ENCODE measurements around the gene SLC9A7.
A peak's percentile ranks its signal among the peaks of the same experiment; 100 is the strongest.
"Not testable (repeated sequence)": the region's sequence is repeated elsewhere in the genome, so short reads cannot be mapped to it uniquely, and the experiment has no call there.

Gene SLC9A7

GRCh38 chrX:46750889-46751288 lies 8.0 kb downstream of the SLC9A7 start:
- no peak for FAIRE-seq
- DNase-seq (ENCODE audit: insufficient read length): no peak

DNA sequence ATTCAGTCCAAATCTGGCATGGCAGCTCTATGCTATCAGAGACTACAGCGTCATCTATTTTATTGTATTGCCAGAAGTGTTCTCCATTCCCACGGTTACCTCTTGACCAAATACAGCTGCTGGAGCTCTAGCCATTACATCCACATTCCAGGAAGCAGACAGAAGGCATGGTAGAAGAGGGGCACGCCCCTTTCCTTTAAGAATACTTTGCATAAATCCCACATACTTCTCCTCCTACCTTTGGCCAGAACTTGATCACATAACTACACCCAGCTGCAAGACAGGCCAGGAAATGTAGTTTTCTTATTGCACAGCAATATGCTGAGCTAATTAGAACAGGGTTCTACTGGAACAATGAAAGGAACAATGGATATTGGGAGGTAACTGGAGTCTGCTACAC lies 14.9 kb downstream of the SLC9A7 start:
- FAIRE-seq (peak; percentile 84), DNase-seq (ENCODE audit: insufficient read length) (no peak)
- no peak for TF ChIP-seq POLR2A (IDR thresholded peaks at IDR 0.05; ENCODE audit: low read depth, low read length)
- no peak for TF ChIP-seq POLR2AphosphoS5 (IDR thresholded peaks at IDR 0.05; ENCODE audit: low read depth, low read length)
- TF ChIP-seq TAF1 (IDR thresholded peaks at IDR 0.05; ENCODE audit: borderline replicate concordance, low read depth, low read length): no peak

More at GRCh38 chrX:46750889-46751288, 8.0 kb downstream of the SLC9A7 start:
- TF ChIP-seq POLR2A (IDR thresholded peaks at IDR 0.05; ENCODE audit: low read depth, low read length) (no peak), TAF1 (IDR thresholded peaks at IDR 0.05; ENCODE audit: borderline replicate concordance, low read depth, low read length) (no peak), POLR2AphosphoS5 (IDR thresholded peaks at IDR 0.05; ENCODE audit: low read depth, low read length) (no peak)

- TF ChIP-seq POLR2A (IDR thresholded peaks at IDR 0.05; ENCODE audit: low read depth, low read length) (no peak), POLR2AphosphoS5 (IDR thresholded peaks at IDR 0.05; ENCODE audit: low read depth, low read length) (no peak), TAF1 (IDR thresholded peaks at IDR 0.05; ENCODE audit: borderline replicate concordance, low read depth, low read length) (no peak)
- DNase-seq (ENCODE audit: insufficient read length) (no peak), FAIRE-seq (no peak)
Measured at GRCh38 chrX:46743046-46743445, 15.9 kb downstream of the SLC9A7 start.

DNA sequence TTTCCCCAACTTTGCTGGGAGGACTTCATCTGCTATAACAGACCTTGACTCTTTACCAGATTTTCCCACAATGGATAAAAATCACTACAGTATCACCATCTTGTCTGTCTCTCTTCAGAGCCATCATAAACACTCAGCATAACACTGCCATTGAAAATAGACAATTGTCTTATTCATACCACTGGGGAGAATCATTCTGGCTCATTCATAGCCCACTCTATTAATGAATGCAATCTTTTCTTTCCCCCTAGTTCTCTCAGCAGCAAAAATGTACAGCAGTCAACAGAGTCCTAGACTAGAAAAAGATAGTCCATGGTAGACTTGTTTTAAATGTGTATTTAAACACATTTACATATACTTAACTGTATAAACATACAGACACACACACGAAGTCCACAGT lies 19.2 kb downstream of the SLC9A7 start:
- no peak for DNase-seq (ENCODE audit: insufficient read length)
- TF ChIP-seq POLR2AphosphoS5 (IDR thresholded peaks at IDR 0.05; ENCODE audit: low read depth, low read length) (no peak), TAF1 (IDR thresholded peaks at IDR 0.05; ENCODE audit: borderline replicate concordance, low read depth, low read length) (no peak), POLR2A (IDR thresholded peaks at IDR 0.05; ENCODE audit: low read depth, low read length) (no peak)
- FAIRE-seq: no peak

DNA sequence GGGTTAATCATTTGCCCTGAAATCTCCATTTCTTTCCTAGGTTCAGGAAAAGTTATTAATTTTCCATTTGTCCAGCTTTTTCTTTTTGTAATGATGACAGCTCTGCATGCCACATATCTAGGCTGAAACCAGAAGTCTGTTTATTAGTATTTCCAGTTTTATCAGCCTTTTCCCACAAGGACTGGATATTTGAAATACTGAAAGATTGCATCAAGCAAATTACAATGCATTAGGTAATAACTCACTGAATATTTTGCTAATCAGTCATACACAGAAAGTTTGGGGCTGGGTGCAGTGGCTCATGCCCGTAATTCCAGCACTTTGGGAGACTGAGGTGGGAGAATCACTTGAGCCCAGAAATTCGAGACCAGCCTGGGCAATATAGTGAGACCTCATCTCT lies 21.5 kb downstream of the SLC9A7 start:
- no peak for TF ChIP-seq POLR2A (IDR thresholded peaks at IDR 0.05; ENCODE audit: low read depth, low read length)
- no peak for TF ChIP-seq POLR2AphosphoS5 (IDR thresholded peaks at IDR 0.05; ENCODE audit: low read depth, low read length)
- no peak for DNase-seq (ENCODE audit: insufficient read length)
- FAIRE-seq: no peak

- DNase-seq (ENCODE audit: insufficient read length) (no peak), FAIRE-seq (no peak)
- no peak for TF ChIP-seq TAF1 (IDR thresholded peaks at IDR 0.05; ENCODE audit: borderline replicate concordance, low read depth, low read length)
- TF ChIP-seq POLR2AphosphoS5 (IDR thresholded peaks at IDR 0.05; ENCODE audit: low read depth, low read length): no peak
- no peak for TF ChIP-seq POLR2A (IDR thresholded peaks at IDR 0.05; ENCODE audit: low read depth, low read length)
Measured at GRCh38 chrX:46737041-46737440, 21.9 kb downstream of the SLC9A7 start.

DNA sequence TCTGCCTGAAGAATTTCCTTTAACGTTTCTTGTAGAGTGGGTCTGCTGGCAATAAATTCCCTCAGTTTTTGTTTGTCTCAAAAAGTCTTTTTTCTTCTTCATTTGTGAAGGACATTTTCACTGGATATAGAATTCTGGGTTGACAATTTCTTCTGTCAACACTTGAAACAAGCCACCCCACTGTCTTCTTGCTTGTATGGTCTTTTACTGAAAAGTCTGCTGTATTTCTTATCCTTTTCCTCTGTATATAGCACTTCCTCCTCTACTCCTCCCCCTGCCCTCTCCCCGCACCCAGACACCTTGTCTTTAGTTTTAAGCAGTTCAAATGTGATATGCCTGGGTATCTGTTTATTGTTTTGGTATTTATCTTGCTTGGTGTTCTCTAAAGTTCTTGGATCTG lies 23.3 kb downstream of the SLC9A7 start:
- DNase-seq (ENCODE audit: insufficient read length) (no peak), FAIRE-seq (no peak)
- TF ChIP-seq POLR2AphosphoS5 (IDR thresholded peaks at IDR 0.05; ENCODE audit: low read depth, low read length) (no peak), POLR2A (IDR thresholded peaks at IDR 0.05; ENCODE audit: low read depth, low read length) (no peak), TAF1 (IDR thresholded peaks at IDR 0.05; ENCODE audit: borderline replicate concordance, low read depth, low read length) (no peak)

- DNase-seq (ENCODE audit: insufficient read length) (no peak), FAIRE-seq (no peak)
Measured at GRCh38 chrX:46733226-46733625, 25.7 kb downstream of the SLC9A7 start.

DNA sequence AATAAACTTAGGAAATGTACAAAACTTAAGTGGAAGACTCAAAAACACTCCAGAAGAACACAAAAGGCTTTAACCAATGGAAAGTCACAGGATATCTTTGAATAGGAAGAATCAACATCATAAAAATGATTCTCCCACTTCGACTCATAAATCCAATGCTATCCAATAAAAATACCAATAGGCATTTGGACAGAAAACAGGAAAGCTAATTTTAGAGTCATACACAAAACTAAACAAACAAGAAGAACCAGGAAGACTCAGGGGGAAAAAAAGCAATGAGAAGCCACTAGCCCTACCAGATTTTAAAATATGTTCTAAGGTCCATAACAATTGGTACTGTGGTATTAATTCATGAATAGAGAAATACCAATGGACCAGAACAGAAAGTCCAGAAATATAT lies 28.2 kb downstream of the SLC9A7 start:
- TF ChIP-seq POLR2AphosphoS5 (IDR thresholded peaks at IDR 0.05; ENCODE audit: low read depth, low read length): no peak
- FAIRE-seq (no peak), DNase-seq (ENCODE audit: insufficient read length) (no peak)

More at GRCh38 chrX:46733226-46733625, 25.7 kb downstream of the SLC9A7 start:
- TF ChIP-seq POLR2A (IDR thresholded peaks at IDR 0.05; ENCODE audit: low read depth, low read length) (no peak), TAF1 (IDR thresholded peaks at IDR 0.05; ENCODE audit: borderline replicate concordance, low read depth, low read length) (no peak), POLR2AphosphoS5 (IDR thresholded peaks at IDR 0.05; ENCODE audit: low read depth, low read length) (no peak)

GRCh38 chrX:46727441-46727840 lies 31.5 kb downstream of the SLC9A7 start:
- no peak for TF ChIP-seq POLR2A (IDR thresholded peaks at IDR 0.05; ENCODE audit: low read depth, low read length)
- TF ChIP-seq TAF1 (IDR thresholded peaks at IDR 0.05; ENCODE audit: borderline replicate concordance, low read depth, low read length): no peak
- no peak for TF ChIP-seq POLR2AphosphoS5 (IDR thresholded peaks at IDR 0.05; ENCODE audit: low read depth, low read length)
- FAIRE-seq: no peak
- no peak for DNase-seq (ENCODE audit: insufficient read length)

DNA sequence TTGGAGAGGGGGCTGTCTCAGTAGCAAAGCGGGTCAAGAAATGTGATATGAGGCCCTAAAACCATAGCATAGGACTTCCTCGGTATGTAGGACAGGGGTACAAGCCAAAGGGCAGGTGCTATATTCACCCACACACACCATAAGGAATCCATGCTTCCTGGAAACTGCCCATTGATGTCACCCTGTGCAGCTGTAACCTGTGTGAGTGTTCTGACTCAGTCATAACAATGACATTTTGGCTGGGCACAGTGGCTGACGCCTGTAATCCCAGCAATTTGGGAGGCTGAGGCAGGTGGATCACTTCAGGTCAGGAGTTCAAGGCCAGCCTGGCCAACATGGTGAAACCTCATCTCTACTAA lies 35.4 kb downstream of the SLC9A7 start:
- not testable (repeated sequence) for DNase-seq (ENCODE audit: insufficient read length)
- FAIRE-seq: peak; percentile 85

DNA sequence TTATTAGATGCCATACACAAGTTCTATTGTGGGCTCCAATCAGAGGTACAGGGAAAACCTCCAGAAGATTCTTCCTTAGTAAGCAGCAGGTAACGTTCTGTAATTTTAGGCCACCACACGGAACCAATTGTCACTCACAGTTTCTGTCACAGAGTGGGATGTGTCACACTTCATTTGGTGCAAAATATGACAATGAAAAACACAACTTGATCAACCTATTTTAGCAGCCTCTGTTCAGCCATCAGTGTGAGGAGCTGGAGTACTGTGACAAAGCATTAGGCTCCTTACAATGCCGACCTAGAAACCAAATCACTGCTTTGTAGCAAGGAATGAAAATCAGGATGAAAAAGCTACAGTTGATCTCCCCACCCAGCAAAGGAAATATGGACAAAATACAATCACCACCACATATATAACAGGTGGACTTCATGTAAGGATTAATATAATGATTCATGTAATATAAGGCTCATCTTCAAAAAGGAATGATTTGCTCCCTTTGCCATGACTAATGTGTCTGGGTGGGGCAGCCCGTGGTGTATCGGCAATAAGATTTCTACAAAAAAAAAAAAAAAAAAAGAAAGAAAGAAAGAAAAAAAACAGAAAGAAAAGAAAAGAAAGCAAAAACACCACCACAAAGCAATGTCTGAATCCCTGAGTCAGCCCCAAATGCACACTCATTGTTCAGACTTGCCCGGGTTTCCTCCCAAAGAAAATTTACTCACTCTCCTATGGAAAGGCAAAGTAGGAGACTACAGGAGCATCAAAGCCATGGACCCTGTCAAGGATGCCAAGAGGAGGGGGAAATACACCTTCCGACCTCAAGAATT lies 36.0 kb downstream of the SLC9A7 start:
- FAIRE-seq (peak; percentile 85), DNase-seq (ENCODE audit: insufficient read length) (no peak)
- TF ChIP-seq POLR2AphosphoS5 (IDR thresholded peaks at IDR 0.05; ENCODE audit: low read depth, low read length) (no peak), TAF1 (IDR thresholded peaks at IDR 0.05; ENCODE audit: borderline replicate concordance, low read depth, low read length) (no peak)

- no peak for DNase-seq (ENCODE audit: insufficient read length)
- peak; percentile 9 for FAIRE-seq
- no peak for TF ChIP-seq POLR2A (IDR thresholded peaks at IDR 0.05; ENCODE audit: low read depth, low read length)
- no peak for TF ChIP-seq POLR2AphosphoS5 (IDR thresholded peaks at IDR 0.05; ENCODE audit: low read depth, low read length)
- TF ChIP-seq TAF1 (IDR thresholded peaks at IDR 0.05; ENCODE audit: borderline replicate concordance, low read depth, low read length): no peak
Measured at GRCh38 chrX:46716796-46717195, 42.1 kb downstream of the SLC9A7 start.
